Stimulated activated CD4-positive, alpha-beta T cell treated with anti-CD3 and anti-CD28 coated beads, Interleukin-1b, Interleukin-23, amount 100 ng/mL, for 24 hours (primary cell): ENCODE results near the gene ADRM1.

Source experiments
- DNase-seq, 4 experiments: peaks; one replicate each; pipeline ENCODE4 v3.0.0-alpha.2; 2020; ENCODE audit warnings: low read depth in 4 of 4, low spot score in 1 of 4

The ADRM1 gene

GRCh38 chr20:62354031-62354808 lies 51.4 kb downstream of the ADRM1 start:
- DNase-seq, result no peak

DNA sequence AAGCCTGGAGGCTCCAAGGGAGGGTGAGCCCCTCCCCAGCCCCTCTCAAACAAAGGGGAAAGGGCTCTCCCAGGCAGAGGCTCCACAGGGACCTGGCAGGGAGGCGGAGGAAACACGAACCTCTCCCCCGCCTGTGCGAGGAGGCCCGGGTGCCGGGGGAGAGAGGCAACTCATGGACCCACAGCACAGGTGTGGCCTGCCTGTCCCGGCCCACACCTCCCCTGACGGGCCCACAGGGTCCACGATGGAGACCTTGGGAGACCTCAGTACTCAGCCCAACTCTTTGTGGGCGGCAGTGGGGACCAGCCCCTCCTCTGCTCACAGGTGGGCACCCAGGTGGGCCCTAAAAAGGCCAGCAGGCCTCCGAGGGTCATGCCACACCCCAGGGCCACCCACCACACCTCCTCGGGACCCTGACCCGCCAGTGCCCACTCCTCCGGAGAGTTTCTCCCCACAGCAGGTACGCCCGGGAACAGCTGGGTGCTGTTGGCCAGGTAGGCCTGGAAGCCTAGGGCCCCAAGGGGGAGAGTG lies 52.1 kb downstream of the ADRM1 start:
- no peak for DNase-seq

DNA sequence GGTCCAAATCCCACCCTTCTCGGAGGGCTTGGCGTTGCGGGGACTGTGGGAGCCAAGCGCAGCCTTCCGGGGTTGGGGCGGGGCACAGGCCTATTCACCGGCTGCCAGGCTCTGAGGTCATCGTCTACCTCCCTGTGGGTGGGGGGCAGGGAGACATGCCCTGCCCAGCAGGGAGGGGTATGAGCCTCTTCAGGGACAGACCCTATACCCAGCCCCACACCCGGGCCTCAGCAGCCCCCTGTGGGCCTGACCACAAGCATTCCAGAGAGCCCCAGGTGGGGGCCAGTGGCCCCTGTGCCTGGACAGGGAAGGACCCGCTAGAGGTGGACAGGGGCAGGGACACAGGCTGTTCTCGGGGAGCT lies 52.7 kb downstream of the ADRM1 start:
- no peak for DNase-seq

DNA sequence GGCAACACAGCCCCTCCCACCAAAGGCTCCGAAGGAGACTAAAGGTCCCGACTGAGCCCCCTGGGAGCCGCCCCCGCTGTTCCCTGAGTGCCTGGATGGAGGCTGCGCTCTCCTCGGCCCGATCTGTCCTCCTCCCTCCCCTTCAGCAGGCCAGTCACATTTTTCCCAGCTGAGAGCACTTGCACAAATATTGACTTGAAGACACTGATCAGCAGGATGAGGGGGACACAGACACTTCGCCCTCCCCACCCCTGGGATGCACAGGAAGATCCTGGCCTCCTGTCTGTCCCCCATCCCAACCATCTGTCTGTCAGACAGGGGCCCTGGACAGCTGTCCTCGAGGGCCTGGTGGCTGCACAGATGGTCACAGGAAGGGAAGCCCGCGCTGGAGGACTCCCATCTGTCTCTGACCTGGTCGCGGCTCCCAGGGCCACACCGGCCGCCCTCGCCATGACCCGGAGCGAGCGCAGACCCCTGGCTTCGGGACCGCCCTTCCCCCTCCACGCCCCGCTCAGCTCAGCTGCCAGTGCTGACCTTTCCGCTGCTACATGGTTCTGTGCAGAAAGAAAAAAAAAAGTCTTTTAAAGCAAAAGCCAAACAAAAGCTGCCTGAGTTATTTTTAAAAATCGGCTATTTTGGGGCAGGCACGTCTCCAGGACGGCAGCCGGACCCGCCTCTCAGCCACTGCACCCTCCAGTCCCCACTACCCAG lies 53.2 kb downstream of the ADRM1 start:
- no peak for DNase-seq

DNA sequence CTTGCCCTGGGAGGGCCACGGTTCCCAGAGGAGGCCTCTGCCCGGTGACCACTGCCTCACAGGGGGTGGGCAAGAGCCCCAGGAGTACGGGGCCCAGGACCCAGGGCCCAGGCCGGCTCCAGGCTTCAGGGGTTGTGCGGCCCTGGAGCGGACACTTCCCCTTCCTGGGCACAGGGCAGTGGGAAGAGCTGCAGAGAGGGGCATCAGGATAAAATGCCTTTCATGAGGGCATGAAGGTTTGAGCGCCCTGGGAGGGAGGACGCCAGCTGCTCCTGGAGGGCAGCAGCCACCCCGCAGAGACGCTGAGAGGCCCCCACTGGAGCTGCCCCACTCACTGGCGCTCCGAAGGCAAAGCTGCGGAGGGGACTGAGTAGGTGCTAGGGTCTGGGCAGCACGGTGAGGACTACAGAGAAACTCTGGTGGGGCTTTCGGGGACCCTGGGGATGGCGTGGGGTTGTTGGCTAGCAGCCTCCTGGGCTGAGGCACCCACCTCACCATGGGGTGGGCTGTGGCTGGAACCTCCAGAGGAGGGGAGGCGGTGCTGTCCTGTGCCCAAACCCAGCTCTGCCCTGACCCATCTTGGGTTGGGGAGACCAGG lies 53.9 kb downstream of the ADRM1 start:
- DNase-seq, result no peak

DNA sequence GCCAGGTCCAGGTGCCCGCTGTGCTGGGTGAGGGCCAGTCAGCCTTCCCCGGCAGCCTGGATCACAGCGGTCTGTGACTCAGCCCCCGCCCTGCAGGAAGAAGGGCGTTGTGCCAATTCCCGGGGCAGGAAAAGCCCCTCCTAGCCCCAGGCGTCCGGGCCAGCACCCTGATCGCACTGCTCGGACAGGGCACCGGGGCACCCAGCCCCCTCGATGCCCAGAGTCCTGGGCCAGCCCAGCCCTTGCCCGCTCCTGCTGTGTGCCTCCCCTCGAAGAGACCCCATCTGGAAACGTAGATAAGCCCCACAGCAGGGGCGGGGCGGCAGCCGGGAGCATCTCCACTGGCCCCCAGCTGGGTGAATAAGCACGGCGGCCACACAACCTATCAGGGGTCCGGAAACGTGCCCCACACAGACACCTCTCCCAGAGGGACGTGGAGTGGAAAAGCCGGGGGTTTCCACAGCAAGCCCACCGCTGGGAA lies 54.4 kb downstream of the ADRM1 start:
- no peak for DNase-seq

DNA sequence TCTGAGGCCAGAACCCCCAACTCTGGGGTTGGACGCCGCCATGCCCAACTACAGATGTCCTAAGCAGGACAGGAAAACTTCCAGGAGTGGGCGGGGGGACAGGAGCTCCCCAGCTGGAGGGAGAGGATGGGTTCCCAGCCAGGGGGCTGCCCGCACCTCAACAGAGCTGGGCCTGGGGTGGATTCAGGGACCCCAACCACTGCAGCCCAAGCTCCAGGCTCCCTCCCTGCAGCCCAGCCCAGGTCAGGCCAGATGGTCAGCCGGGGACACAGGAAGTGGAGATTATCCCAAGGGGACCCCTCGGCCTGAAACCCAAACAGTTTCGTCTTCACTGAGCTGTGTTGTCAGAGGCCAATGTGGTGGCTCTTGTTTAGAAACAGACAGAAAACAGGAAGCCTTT lies 54.9 kb downstream of the ADRM1 start:
- no peak for DNase-seq
